Measurements from ENCODE around the gene LAMTOR2. TPM values are rescaled to one million over a fixed set of nuclear protein-coding genes. Genes with fewer than 3 reads are reported as not detected.
A peak's percentile ranks its signal among the peaks of the same experiment; 100 is the strongest.

Gene LAMTOR2
- total and polyA plus RNA-seq, 9 of the 15 experiments (the other 6 are each of a cell fraction or from before 2014, with no cell fraction given): 39.0 to 161 (median 74.6) TPM

DNA sequence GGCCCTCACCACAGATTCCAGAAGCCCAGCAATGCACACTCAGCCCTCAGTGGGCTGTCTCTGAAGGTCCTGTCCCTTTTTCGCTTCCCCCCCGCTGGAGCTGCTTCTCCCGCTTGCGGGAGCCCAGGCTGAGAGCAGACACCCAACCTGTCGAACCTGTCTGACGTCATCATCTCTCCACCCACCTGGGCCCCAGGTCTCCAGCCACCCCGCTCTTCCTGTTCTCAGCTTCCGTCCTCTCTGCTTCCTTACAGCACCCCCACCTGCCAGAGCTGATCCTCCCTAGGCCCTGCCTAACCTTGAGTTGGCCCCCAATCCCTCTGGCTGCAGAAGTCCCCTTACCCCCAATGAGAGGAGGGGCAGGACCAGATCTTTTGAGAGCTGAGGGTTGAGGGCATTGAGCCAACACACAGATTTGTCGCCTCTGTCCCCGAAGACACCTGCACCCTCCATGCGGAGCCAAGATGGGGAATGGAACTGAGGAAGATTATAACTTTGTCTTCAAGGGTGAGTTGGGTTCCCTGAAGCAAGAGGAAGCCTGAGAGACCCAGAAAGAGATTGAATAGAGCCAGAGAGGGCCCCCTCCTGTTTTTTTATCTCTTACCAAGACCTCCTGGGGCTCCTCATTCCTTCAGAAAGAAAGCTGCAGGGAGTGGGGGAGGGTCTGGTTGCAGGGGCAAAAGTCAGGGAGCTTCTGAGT, 6.5 kb downstream of the LAMTOR2 start, which contains the start of gene RAB25:
RAB25 (plus strand) TSS at position 224 of the 700 bp plus-strand sequence; CDS start at position 465, 241 bp downstream.
- H3K27ac ChIP-seq (ENCODE audit: extremely low read depth, low read depth, low read length): no peak within 1 kb of the TSS
- no TSS peak for BruUV-seq (replicated peaks)
- peaks cover 12% of the 10 kb centered on the region; the same call in 1 of the 3 replicates for H3K36me3 ChIP-seq (ENCODE audit: control insufficient read depth, insufficient read depth, low read length)
- H3K4me3 ChIP-seq: no peak within 1 kb of the TSS
- H3K9ac ChIP-seq (ENCODE audit: insufficient read depth in 1 of 2, low read depth in 2 of 2, low read length in 2 of 2): peak within 1 kb of the TSS in 1 of 2 experiments; percentile 80; a peak in 2 of 4 replicates
- H3K9me3 ChIP-seq (replicated peaks; ENCODE audit: control insufficient read depth, insufficient read depth, low read depth, low read length): no peaks in the 10 kb centered on the region
- H2AFZ ChIP-seq (ENCODE audit: low read depth, low read length): peak within 1 kb of the TSS; percentile 70
- in situ Hi-C loops (cut with MboI): no loop called here
- FAIRE-seq (no peak), DNase-seq (ENCODE audit: extremely low read depth in 1 of 4, low spot score in 3 of 4) (no peak), ATAC-seq (no peak)
- WGBS (ENCODE audit: insufficient coverage, low coverage, missing lambda C conversion rate): 61% methylated on average over 11 of the region's 11 CpGs
- no peaks in the 10 kb centered on the region for H3K27me3 ChIP-seq (ENCODE audit: control insufficient read depth in 2 of 2, insufficient read depth in 2 of 2, low read length in 2 of 2)
- H3K4me1 ChIP-seq (replicated peaks in 1 of 2; ENCODE audit: control insufficient read depth in 2 of 2, insufficient read depth in 2 of 2, low read length in 2 of 2): peaks cover 9 to 22% of the 10 kb centered on the region in 2 experiments; a peak in 4 of 5 replicates
- no peak within 1 kb of the TSS for H3K4me2 ChIP-seq (ENCODE audit: insufficient read depth, low read length)
- no peaks in the 10 kb centered on the region for H4K20me1 ChIP-seq (replicated peaks; ENCODE audit: control insufficient read depth, insufficient read depth, low read length)
- H3K9me1 ChIP-seq (ENCODE audit: control insufficient read depth, insufficient read depth, low read length): no peaks in the 10 kb centered on the region
- ChIA-PET CTCF (ENCODE audit: low intra/inter-chr PET ratio) (interaction anchor here (0.6 kb wide), 1 partner anchor 107 kb away, joined by 6 read pairs; no protein-coding TSS in a partner anchor), POLR2A (interaction anchor here (0.7 to 0.9 kb wide), 2 partner anchors 19 to 127 kb away, joined by 3 to 5 read pairs; partner anchors contain the start of gene KHDC4)
- peaks cover 2% of the 10 kb centered on the region; the same call in 2 of the 3 replicates for H3K79me2 ChIP-seq (ENCODE audit: control insufficient read depth, insufficient read depth, low read length)
- intact Hi-C loops (cut with micrococcal nuclease): no loop called here
- TF ChIP-seq, protein P1, sequence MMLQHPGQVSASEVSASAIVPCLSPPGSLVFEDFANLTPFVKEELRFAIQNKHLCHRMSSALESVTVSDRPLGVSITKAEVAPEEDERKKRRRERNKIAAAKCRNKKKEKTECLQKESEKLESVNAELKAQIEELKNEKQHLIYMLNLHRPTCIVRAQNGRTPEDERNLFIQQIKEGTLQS (IDR thresholded peaks at IDR 0.05): peak; percentile 67
- TF ChIP-seq, protein P1 (CRISPR knock-in tag; conservative IDR thresholded peaks at IDR 0.05): no peak
- 0 out of 2 replicates have a peak, but pooled peaks have one; percentile 18 for TF ChIP-seq CREM (IDR thresholded peaks at IDR 0.05; ENCODE audit: low read depth)
- TF ChIP-seq ZNF699 (CRISPR knock-in tag; IDR thresholded peaks at IDR 0.05; ENCODE audit: insufficient replicate concordance): no peak
- TF ChIP-seq, protein P2, sequence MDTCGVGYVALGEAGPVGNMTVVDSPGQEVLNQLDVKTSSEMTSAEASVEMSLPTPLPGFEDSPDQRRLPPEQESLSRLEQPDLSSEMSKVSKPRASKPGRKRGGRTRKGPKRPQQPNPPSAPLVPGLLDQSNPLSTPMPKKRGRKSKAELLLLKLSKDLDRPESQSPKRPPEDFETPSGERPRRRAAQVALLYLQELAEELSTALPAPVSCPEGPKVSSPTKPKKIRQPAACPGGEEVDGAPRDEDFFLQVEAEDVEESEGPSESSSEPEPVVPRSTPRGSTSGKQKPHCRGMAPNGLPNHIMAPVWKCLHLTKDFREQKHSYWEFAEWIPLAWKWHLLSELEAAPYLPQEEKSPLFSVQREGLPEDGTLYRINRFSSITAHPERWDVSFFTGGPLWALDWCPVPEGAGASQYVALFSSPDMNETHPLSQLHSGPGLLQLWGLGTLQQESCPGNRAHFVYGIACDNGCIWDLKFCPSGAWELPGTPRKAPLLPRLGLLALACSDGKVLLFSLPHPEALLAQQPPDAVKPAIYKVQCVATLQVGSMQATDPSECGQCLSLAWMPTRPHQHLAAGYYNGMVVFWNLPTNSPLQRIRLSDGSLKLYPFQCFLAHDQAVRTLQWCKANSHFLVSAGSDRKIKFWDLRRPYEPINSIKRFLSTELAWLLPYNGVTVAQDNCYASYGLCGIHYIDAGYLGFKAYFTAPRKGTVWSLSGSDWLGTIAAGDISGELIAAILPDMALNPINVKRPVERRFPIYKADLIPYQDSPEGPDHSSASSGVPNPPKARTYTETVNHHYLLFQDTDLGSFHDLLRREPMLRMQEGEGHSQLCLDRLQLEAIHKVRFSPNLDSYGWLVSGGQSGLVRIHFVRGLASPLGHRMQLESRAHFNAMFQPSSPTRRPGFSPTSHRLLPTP (IDR thresholded peaks at IDR 0.05; ENCODE audit: borderline replicate concordance, extremely low read depth, insufficient read length): no peak
- TF ChIP-seq, protein P3, sequence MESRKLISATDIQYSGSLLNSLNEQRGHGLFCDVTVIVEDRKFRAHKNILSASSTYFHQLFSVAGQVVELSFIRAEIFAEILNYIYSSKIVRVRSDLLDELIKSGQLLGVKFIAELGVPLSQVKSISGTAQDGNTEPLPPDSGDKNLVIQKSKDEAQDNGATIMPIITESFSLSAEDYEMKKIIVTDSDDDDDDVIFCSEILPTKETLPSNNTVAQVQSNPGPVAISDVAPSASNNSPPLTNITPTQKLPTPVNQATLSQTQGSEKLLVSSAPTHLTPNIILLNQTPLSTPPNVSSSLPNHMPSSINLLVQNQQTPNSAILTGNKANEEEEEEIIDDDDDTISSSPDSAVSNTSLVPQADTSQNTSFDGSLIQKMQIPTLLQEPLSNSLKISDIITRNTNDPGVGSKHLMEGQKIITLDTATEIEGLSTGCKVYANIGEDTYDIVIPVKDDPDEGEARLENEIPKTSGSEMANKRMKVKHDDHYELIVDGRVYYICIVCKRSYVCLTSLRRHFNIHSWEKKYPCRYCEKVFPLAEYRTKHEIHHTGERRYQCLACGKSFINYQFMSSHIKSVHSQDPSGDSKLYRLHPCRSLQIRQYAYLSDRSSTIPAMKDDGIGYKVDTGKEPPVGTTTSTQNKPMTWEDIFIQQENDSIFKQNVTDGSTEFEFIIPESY (CRISPR knock-in tag; IDR thresholded peaks at IDR 0.05): peak; percentile 66; the same call in 1 of the 2 replicates
- TF ChIP-seq ATF7 (IDR thresholded peaks at IDR 0.05): peak; percentile 39; the same call in 1 of the 2 replicates
